GM12874 (cell line): ENCODE results near the gene PRDX5.

Experiments
- CTCF ChIP-seq: IDR thresholded peaks from 2 replicates; pipeline ENCODE4 v1.5.1; 2011; ENCODE audit warnings: low read depth, mild to moderate bottlenecking, control low read depth, low read length, moderate library complexity; ENCODE audit not compliant: insufficient read depth

PRDX5 gene

GRCh38 chr11:64358907-64359711 is 41.2 kb downstream of the PRDX5 start, which contains the start of gene RPS6KA4:
Gene RPS6KA4, plus strand, starts transcription at chr11:64359162. Its CDS starts 74 bp downstream, at chr11:64359236.
- no peak for TF ChIP-seq CTCF

- peak; percentile 65 for TF ChIP-seq CTCF
These were observed 42.0 kb downstream of the PRDX5 start for GRCh38 chr11:64359712-64360445.

GRCh38 chr11:64360448-64360921 is 42.6 kb downstream of the PRDX5 start:
- TF ChIP-seq CTCF, result no peak

- TF ChIP-seq CTCF, result no peak
These were observed 43.7 kb downstream of the PRDX5 start for GRCh38 chr11:64361659-64362058.

- TF ChIP-seq CTCF, result no peak
These were observed 44.4 kb downstream of the PRDX5 start for GRCh38 chr11:64362339-64362738.

- TF ChIP-seq CTCF, result no peak
These were observed 46.5 kb downstream of the PRDX5 start for GRCh38 chr11:64364435-64364834.

GRCh38 chr11:64364911-64365310 is 47.0 kb downstream of the PRDX5 start:
- TF ChIP-seq CTCF, result no peak
